ENCODE data around the gene FOXO1. TPM values are rescaled to one million over a fixed set of nuclear protein-coding genes. Genes with fewer than 3 reads are reported as not detected.
A peak's percentile ranks its signal among the peaks of the same experiment; 100 is the strongest.

The FOXO1 gene
- total and polyA plus RNA-seq, 2 experiments from 2014 or later: 32.4 to 68.0 TPM

DNA sequence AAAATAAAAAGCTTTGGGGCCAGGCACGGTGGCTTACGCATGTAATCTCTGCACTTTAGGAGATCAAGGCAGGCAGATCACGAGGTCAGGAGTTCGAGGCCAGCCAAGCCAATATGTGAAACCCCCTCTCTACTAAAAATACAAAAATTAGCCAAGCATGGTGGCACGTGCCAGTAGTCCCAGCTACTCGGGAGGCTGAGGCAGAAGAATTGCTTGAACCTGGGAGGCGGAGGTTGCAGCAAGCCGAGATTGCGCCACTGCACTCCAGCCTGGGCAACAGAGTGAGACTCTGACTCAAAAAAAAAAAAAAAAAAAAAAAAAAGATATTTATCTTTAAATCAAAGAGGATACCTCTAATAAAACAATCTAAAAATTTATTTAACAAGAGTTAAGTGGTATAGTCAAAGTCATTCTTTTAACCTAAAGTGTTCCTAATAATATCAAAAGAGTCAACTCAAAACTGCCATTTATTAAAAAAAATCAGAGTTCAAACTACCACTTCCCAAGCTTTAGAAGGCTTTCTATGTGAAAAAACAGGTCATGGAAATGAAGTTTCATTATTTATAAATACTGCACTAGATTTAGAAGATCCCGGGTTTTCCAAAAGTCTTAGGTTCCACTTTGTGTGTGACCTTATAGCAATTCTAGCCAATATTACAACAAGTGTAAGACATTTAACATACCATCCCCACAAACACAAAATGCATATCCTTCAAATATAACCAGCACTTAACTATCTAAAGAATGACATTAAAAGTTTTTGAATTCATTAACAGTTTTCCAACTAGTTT, 4.4 kb downstream of the FOXO1 start:
- H3K9me2 ChIP-seq (ENCODE audit: insufficient read depth): no peaks in the 10 kb centered on the region
- peak overlapping the region; percentile 86 for H3K4me3 ChIP-seq
- peaks cover 14% of the 10 kb centered on the region; the same call in 1 of the 2 replicates for H4K20me1 ChIP-seq (replicated peaks; ENCODE audit: insufficient read depth)
- H3K4me2 ChIP-seq: peak overlapping the region; percentile 77
- Mint-ChIP-seq H3K9me3 (peaks cover 4% of the 10 kb centered on the region; the same call in 1 of the 3 replicates), H3K36me3 (ENCODE audit: low read depth) (peaks cover 34% of the 10 kb centered on the region), H3K4me3 (peak overlapping the region; percentile 99), H3K4me1 (peaks cover 54% of the 10 kb centered on the region), H3K27ac (peak overlapping the region; percentile 79; the same call in 1 of the 2 replicates), H3K27me3 (ENCODE audit: insufficient read depth, low read depth, poor library complexity) (peaks cover 6% of the 10 kb centered on the region)
- no peak overlapping the region for H2AFZ ChIP-seq
- no peaks in the 10 kb centered on the region for H3K36me3 ChIP-seq (ENCODE audit: insufficient read depth)
- H3K27ac ChIP-seq (ENCODE audit: low read depth): peak overlapping the region; percentile 52; the same call in 1 of the 2 replicates
- ATAC-seq (no peak), DNase-seq (ENCODE audit: low spot score) (no peak)
- H3K79me2 ChIP-seq (replicated peaks; ENCODE audit: insufficient read depth): peaks cover 90% of the 10 kb centered on the region
- peaks cover 51% of the 10 kb centered on the region for H3K4me1 ChIP-seq (ENCODE audit: insufficient read depth)
- H3F3A ChIP-seq (replicated peaks; ENCODE audit: low read depth): peaks cover 3% of the 10 kb centered on the region; the same call in 1 of the 2 replicates
- TF ChIP-seq NANOG (IDR thresholded peaks at IDR 0.05; ENCODE audit: borderline replicate concordance) (no peak), ZNF331 (CRISPR knock-in tag; IDR thresholded peaks at IDR 0.05; ENCODE audit: low read depth) (no peak), ZNF114 (CRISPR knock-in tag; IDR thresholded peaks at IDR 0.05) (no peak), CREB1 (CRISPR knock-in tag; IDR thresholded peaks at IDR 0.05; ENCODE audit: low read depth) (no peak), POLR2AphosphoS5 (IDR thresholded peaks at IDR 0.05; ENCODE audit: low read depth) (no peak), EZH2 (IDR thresholded peaks at IDR 0.05; ENCODE audit: low read depth, unreplicated experiment) (no peak), JUNB (IDR thresholded peaks at IDR 0.05; ENCODE audit: unreplicated experiment) (no peak), STAT1 (IDR thresholded peaks at IDR 0.05; ENCODE audit: unreplicated experiment) (no peak), EZH2phosphoT487 (IDR thresholded peaks at IDR 0.05; ENCODE audit: unreplicated experiment) (no peak)
- TF ChIP-seq, protein P1, sequence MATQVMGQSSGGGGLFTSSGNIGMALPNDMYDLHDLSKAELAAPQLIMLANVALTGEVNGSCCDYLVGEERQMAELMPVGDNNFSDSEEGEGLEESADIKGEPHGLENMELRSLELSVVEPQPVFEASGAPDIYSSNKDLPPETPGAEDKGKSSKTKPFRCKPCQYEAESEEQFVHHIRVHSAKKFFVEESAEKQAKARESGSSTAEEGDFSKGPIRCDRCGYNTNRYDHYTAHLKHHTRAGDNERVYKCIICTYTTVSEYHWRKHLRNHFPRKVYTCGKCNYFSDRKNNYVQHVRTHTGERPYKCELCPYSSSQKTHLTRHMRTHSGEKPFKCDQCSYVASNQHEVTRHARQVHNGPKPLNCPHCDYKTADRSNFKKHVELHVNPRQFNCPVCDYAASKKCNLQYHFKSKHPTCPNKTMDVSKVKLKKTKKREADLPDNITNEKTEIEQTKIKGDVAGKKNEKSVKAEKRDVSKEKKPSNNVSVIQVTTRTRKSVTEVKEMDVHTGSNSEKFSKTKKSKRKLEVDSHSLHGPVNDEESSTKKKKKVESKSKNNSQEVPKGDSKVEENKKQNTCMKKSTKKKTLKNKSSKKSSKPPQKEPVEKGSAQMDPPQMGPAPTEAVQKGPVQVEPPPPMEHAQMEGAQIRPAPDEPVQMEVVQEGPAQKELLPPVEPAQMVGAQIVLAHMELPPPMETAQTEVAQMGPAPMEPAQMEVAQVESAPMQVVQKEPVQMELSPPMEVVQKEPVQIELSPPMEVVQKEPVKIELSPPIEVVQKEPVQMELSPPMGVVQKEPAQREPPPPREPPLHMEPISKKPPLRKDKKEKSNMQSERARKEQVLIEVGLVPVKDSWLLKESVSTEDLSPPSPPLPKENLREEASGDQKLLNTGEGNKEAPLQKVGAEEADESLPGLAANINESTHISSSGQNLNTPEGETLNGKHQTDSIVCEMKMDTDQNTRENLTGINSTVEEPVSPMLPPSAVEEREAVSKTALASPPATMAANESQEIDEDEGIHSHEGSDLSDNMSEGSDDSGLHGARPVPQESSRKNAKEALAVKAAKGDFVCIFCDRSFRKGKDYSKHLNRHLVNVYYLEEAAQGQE (IDR thresholded peaks at IDR 0.05; ENCODE audit: unreplicated experiment): no peak
- TF ChIP-seq, protein P2, sequence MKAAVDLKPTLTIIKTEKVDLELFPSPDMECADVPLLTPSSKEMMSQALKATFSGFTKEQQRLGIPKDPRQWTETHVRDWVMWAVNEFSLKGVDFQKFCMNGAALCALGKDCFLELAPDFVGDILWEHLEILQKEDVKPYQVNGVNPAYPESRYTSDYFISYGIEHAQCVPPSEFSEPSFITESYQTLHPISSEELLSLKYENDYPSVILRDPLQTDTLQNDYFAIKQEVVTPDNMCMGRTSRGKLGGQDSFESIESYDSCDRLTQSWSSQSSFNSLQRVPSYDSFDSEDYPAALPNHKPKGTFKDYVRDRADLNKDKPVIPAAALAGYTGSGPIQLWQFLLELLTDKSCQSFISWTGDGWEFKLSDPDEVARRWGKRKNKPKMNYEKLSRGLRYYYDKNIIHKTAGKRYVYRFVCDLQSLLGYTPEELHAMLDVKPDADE (IDR thresholded peaks at IDR 0.05): no peak
- TF ChIP-seq, protein P3, sequence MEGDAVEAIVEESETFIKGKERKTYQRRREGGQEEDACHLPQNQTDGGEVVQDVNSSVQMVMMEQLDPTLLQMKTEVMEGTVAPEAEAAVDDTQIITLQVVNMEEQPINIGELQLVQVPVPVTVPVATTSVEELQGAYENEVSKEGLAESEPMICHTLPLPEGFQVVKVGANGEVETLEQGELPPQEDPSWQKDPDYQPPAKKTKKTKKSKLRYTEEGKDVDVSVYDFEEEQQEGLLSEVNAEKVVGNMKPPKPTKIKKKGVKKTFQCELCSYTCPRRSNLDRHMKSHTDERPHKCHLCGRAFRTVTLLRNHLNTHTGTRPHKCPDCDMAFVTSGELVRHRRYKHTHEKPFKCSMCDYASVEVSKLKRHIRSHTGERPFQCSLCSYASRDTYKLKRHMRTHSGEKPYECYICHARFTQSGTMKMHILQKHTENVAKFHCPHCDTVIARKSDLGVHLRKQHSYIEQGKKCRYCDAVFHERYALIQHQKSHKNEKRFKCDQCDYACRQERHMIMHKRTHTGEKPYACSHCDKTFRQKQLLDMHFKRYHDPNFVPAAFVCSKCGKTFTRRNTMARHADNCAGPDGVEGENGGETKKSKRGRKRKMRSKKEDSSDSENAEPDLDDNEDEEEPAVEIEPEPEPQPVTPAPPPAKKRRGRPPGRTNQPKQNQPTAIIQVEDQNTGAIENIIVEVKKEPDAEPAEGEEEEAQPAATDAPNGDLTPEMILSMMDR (conservative IDR thresholded peaks at IDR 0.05; ENCODE audit: low read depth in 2 of 2): no peak
- TF ChIP-seq, protein P4, sequence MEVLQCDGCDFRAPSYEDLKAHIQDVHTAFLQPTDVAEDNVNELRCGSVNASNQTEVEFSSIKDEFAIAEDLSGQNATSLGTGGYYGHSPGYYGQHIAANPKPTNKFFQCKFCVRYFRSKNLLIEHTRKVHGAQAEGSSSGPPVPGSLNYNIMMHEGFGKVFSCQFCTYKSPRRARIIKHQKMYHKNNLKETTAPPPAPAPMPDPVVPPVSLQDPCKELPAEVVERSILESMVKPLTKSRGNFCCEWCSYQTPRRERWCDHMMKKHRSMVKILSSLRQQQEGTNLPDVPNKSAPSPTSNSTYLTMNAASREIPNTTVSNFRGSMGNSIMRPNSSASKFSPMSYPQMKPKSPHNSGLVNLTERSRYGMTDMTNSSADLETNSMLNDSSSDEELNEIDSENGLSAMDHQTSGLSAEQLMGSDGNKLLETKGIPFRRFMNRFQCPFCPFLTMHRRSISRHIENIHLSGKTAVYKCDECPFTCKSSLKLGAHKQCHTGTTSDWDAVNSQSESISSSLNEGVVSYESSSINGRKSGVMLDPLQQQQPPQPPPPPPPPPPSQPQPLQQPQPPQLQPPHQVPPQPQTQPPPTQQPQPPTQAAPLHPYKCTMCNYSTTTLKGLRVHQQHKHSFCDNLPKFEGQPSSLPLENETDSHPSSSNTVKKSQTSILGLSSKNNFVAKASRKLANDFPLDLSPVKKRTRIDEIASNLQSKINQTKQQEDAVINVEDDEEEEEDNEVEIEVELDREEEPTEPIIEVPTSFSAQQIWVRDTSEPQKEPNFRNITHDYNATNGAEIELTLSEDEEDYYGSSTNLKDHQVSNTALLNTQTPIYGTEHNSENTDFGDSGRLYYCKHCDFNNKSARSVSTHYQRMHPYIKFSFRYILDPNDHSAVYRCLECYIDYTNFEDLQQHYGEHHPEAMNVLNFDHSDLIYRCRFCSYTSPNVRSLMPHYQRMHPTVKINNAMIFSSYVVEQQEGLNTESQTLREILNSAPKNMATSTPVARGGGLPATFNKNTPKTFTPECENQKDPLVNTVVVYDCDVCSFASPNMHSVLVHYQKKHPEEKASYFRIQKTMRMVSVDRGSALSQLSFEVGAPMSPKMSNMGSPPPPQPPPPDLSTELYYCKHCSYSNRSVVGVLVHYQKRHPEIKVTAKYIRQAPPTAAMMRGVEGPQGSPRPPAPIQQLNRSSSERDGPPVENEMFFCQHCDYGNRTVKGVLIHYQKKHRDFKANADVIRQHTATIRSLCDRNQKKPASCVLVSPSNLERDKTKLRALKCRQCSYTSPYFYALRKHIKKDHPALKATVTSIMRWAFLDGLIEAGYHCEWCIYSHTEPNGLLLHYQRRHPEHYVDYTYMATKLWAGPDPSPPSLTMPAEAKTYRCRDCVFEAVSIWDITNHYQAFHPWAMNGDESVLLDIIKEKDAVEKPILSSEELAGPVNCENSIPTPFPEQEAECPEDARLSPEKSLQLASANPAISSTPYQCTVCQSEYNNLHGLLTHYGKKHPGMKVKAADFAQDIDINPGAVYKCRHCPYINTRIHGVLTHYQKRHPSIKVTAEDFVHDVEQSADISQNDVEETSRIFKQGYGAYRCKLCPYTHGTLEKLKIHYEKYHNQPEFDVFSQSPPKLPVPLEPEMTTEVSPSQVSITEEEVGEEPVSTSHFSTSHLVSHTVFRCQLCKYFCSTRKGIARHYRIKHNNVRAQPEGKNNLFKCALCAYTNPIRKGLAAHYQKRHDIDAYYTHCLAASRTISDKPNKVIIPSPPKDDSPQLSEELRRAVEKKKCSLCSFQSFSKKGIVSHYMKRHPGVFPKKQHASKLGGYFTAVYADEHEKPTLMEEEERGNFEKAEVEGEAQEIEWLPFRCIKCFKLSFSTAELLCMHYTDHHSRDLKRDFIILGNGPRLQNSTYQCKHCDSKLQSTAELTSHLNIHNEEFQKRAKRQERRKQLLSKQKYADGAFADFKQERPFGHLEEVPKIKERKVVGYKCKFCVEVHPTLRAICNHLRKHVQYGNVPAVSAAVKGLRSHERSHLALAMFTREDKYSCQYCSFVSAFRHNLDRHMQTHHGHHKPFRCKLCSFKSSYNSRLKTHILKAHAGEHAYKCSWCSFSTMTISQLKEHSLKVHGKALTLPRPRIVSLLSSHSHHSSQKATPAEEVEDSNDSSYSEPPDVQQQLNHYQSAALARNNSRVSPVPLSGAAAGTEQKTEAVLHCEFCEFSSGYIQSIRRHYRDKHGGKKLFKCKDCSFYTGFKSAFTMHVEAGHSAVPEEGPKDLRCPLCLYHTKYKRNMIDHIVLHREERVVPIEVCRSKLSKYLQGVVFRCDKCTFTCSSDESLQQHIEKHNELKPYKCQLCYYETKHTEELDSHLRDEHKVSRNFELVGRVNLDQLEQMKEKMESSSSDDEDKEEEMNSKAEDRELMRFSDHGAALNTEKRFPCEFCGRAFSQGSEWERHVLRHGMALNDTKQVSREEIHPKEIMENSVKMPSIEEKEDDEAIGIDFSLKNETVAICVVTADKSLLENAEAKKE (CRISPR knock-in tag; IDR thresholded peaks at IDR 0.05): no peak
- no peaks in the 10 kb centered on the region for H3K27me3 ChIP-seq (ENCODE audit: insufficient read depth)
